GM12878 (cell line): ENCODE measurements around the gene TMEM72. TPM values are rescaled to one million over a fixed set of nuclear protein-coding genes. Genes with fewer than 3 reads are reported as not detected.

Experiments used
- ATAC-seq: fragments of 200-7000 bp; cut with Tn5 transposase; 3 replicates; pipeline ENCODE4 v1.9.1; 2020; ENCODE audit warnings: mild to moderate bottlenecking, moderate library complexity
- BruUV-seq: library from RNA; stranded (reverse); fragments of 400-500 nt; replicated peaks from 2 replicates; lab custom pipeline; 2021; lab: Mats Ljungman, UMichigan
- CTCF ChIA-PET: fragments of 300-600 bp; sonication (Branson Sonifier 250); formaldehyde crosslinking; extraction: SDS; loops from one replicate; lab custom pipeline; 2021; ENCODE audit warnings: inconsistent platforms; lab: Yijun Ruan, JAX
- POLR2A ChIA-PET: fragments of 350-600 bp; formaldehyde crosslinking; extraction: SDS; loops from one replicate; lab custom pipeline; 2021; ENCODE audit warnings: inconsistent platforms; lab: Charles Lee
- RAD21 ChIA-PET: fragments of 300-600 bp; sonication (Branson Sonifier 250); formaldehyde crosslinking; loops from one replicate; lab custom pipeline; 2023; ENCODE audit warnings: antibody characterized with exemption; ENCODE audit not compliant: unreplicated experiment; lab: Charles Lee
- SMC1A ChIA-PET: fragments of 300-600 bp; sonication (Branson Sonifier 250); formaldehyde crosslinking; loops from one replicate; lab custom pipeline; 2023; ENCODE audit not compliant: unreplicated experiment, uncharacterized antibody; lab: Charles Lee
- DNase-seq: peaks from one replicate; pipeline ENCODE4 v3.0.0-alpha.2; 2011; ENCODE audit warnings: low read depth, low spot score
- FAIRE-seq: peaks from 3 replicates; lab custom pipeline; 2011; peaks lifted over from hg19 to GRCh38; lab: Jason Lieb, UNC
- H2AFZ ChIP-seq: 2 replicates; pipeline ENCODE4 v1.6.0; 2011; ENCODE audit warnings: low read depth, low read length, control low read depth; ENCODE audit not compliant: control insufficient read depth
- H3K27ac ChIP-seq: 2 replicates; pipeline ENCODE4 v1.5.1; 2011; ENCODE audit warnings: control low read depth; ENCODE audit not compliant: control insufficient read depth, insufficient read depth
- H3K27me3 ChIP-seq, 2 experiments: replicated peaks in 1 of 2; 2 replicates each; pipeline versions ENCODE4 v1.6.0 to v1.6.1; 2011; ENCODE audit warnings: low read length in 1 of 2; ENCODE audit not compliant: control insufficient read depth in 2 of 2, insufficient read depth in 2 of 2
- H3K36me3 ChIP-seq, 2 experiments: 2 replicates each; pipeline ENCODE4 v1.5.1; 2011; ENCODE audit warnings: low read length in 1 of 2; ENCODE audit not compliant: control insufficient read depth in 2 of 2, insufficient read depth in 2 of 2
- H3K4me1 ChIP-seq: 2 replicates; pipeline ENCODE4 v1.6.1; 2011; ENCODE audit warnings: mild to moderate bottlenecking, low read length, moderate library complexity, mixed read lengths; ENCODE audit not compliant: control insufficient read depth, insufficient read depth
- H3K4me2 ChIP-seq: 2 replicates; pipeline ENCODE4 v1.6.0; 2011; ENCODE audit warnings: control low read depth; ENCODE audit not compliant: control insufficient read depth, insufficient read depth
- H3K4me3 ChIP-seq: fragments of 200-600 bp; sonication (generic); 2 replicates; pipeline ENCODE4 v1.5.1; 2016
- H3K79me2 ChIP-seq: 2 replicates; pipeline ENCODE4 v1.6.0; 2011; ENCODE audit warnings: low read length; ENCODE audit not compliant: control insufficient read depth, insufficient read depth
- H3K9ac ChIP-seq: 2 replicates; pipeline ENCODE4 v1.8.0; 2011; ENCODE audit warnings: low read length, control low read depth, mixed read lengths; ENCODE audit not compliant: control insufficient read depth, insufficient read depth
- H3K9me3 ChIP-seq: replicated peaks from 3 replicates; pipeline ENCODE4 v1.5.1; 2011; ENCODE audit warnings: mild to moderate bottlenecking, low read length; ENCODE audit not compliant: control insufficient read depth, insufficient read depth
- H4K20me1 ChIP-seq: 2 replicates; pipeline ENCODE4 v1.6.0; 2011; ENCODE audit not compliant: control insufficient read depth, insufficient read depth
- CHD1 ChIP-seq: IDR thresholded peaks from 2 replicates; pipeline ENCODE4 v1.6.1; 2012; ENCODE audit warnings: low read depth, low read length, improper control_type of control experiment
- ESRRA ChIP-seq: IDR thresholded peaks from 2 replicates; pipeline ENCODE4 v1.6.1; 2012; ENCODE audit warnings: mild to moderate bottlenecking, low read length, improper control_type of control experiment
- IRF5 ChIP-seq: fragments of 450-650 bp; IDR thresholded peaks from 2 replicates; pipeline ENCODE4 v1.6.1; 2017; ENCODE audit warnings: borderline replicate concordance
- MEF2B ChIP-seq: fragments of 450-650 bp; IDR thresholded peaks from 2 replicates; pipeline ENCODE4 v1.6.1; 2018; ENCODE audit warnings: mild to moderate bottlenecking, moderate library complexity; ENCODE audit not compliant: partially characterized antibody, poor library complexity, severe bottlenecking
- NRF1 ChIP-seq: conservative IDR thresholded peaks from 2 replicates; pipeline ENCODE4 v1.6.1; 2011; ENCODE audit warnings: mild to moderate bottlenecking, low read depth, low read length, improper control_type of control experiment
- PAX8 ChIP-seq: fragments of 450-650 bp; IDR thresholded peaks from 2 replicates; pipeline ENCODE4 v1.6.1; 2017; ENCODE audit warnings: mild to moderate bottlenecking, moderate library complexity
- RB1 ChIP-seq: fragments of 450-650 bp; formaldehyde crosslinking; IDR thresholded peaks from 2 replicates; pipeline ENCODE4 v1.6.1; 2017; ENCODE audit warnings: mild to moderate bottlenecking, borderline replicate concordance
- RELA ChIP-seq: fragments of 450-650 bp; IDR thresholded peaks from 2 replicates; pipeline ENCODE4 v1.8.0; 2014; ENCODE audit warnings: borderline replicate concordance; ENCODE audit not compliant: partially characterized antibody
- SMC3 ChIP-seq: IDR thresholded peaks from 2 replicates; pipeline ENCODE4 v1.6.1; 2011; ENCODE audit warnings: low read length, improper control_type of control experiment, borderline replicate concordance
- SUPT20H ChIP-seq: IDR thresholded peaks from 2 replicates; pipeline ENCODE4 v1.6.1; 2011; ENCODE audit warnings: low read depth, mild to moderate bottlenecking, low read length, moderate library complexity, borderline replicate concordance; ENCODE audit not compliant: control insufficient read depth
- TCF3 ChIP-seq: IDR thresholded peaks from 2 replicates; pipeline ENCODE4 v1.6.1; 2012; ENCODE audit warnings: low read depth, mild to moderate bottlenecking, low read length, borderline replicate concordance; ENCODE audit not compliant: insufficient read depth
- ZZZ3 ChIP-seq: IDR thresholded peaks from 2 replicates; pipeline ENCODE4 v1.6.1; 2011; ENCODE audit warnings: low read depth; ENCODE audit not compliant: control insufficient read depth, insufficient read length
- WGBS: methylation state at CpG from one replicate; pipeline ENCODE4 v1.1.6; 2016; ENCODE audit warnings: low lambda C conversion rate; ENCODE audit not compliant: insufficient replicate concordance, insufficient coverage; ENCODE audit errors: missing lambda C conversion rate; 5-methylcytosine and 5-hydroxymethylcytosine counted together
- in situ Hi-C: fragments of 300-500 bp; cut with MboI; formaldehyde crosslinking; loops from 9 replicates; pipeline ENCODE4 v1.14.3; 2018; ENCODE audit warnings: mixed read lengths
- intact Hi-C: fragments of 100-400 bp; cut with micrococcal nuclease; formaldehyde crosslinking; loops from one replicate; pipeline ENCODE4 v1.14.2; 2022; ENCODE audit not compliant: unreplicated experiment
- polyA plus RNA-seq, 11 experiments: library from polyadenylated mRNA; depleted of rRNA in 4 of 11; unstranded in 6 of 11; stranded (reverse) in 5 of 11; fragments of >200 nt; fragmentation: Nextera tagmentation in 4 of 11; fragmentation: Illumina TruSeq in 1 of 11; extraction: Ambion mirVana in 4 of 11; extraction: Trizol in 1 of 11; gene quantifications; 1 replicate in 1 of 11; 2 replicates in 10 of 11; pipeline versions ENCODE4 v1.2.1 to v1.2.3, GENCODE V29; 2011 to 2016; ENCODE audit warnings: inconsistent platforms in 2 of 11, missing spikeins in 2 of 11, low read depth in 1 of 11
- total RNA-seq, 4 experiments: library from RNA; depleted of rRNA in 3 of 4; stranded (reverse); fragments of >200 nt in 3 of 4; fragmentation: Illumina TruSeq in 1 of 4; extraction: Trizol in 1 of 4; gene quantifications; 2 replicates each; pipeline versions ENCODE4 v1.2.1 to v1.2.3, GENCODE V29; 2013 to 2021
- TF ChIP-seq, protein P1 (sequence below): IDR thresholded peaks from 2 replicates; pipeline ENCODE4 v1.6.1; 2011; ENCODE audit warnings: low read depth, low read length, improper control_type of control experiment, borderline replicate concordance
- TF ChIP-seq, protein P2 (sequence below): fragments of 450-650 bp; IDR thresholded peaks from 2 replicates; pipeline ENCODE4 v1.6.1; 2017; ENCODE audit warnings: low read depth, mild to moderate bottlenecking, moderate library complexity

The TMEM72 gene
- total and polyA plus RNA-seq, 10 of the 15 experiments (the other 5 are each of a cell fraction or from before 2014, with no cell fraction given): 0.12 TPM; not detected in 9

- TF ChIP-seq, protein P1, sequence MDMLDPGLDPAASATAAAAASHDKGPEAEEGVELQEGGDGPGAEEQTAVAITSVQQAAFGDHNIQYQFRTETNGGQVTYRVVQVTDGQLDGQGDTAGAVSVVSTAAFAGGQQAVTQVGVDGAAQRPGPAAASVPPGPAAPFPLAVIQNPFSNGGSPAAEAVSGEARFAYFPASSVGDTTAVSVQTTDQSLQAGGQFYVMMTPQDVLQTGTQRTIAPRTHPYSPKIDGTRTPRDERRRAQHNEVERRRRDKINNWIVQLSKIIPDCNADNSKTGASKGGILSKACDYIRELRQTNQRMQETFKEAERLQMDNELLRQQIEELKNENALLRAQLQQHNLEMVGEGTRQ: no peak
- TF ChIP-seq SMC3 (peak; percentile 89), MEF2B (no peak), ESRRA (0 out of 2 replicates have a peak, but pooled peaks have one; percentile 8)
These were observed 63.7 kb downstream of the TMEM72 start (continued) for GRCh38 chr10:44974628-44975430.

DNA sequence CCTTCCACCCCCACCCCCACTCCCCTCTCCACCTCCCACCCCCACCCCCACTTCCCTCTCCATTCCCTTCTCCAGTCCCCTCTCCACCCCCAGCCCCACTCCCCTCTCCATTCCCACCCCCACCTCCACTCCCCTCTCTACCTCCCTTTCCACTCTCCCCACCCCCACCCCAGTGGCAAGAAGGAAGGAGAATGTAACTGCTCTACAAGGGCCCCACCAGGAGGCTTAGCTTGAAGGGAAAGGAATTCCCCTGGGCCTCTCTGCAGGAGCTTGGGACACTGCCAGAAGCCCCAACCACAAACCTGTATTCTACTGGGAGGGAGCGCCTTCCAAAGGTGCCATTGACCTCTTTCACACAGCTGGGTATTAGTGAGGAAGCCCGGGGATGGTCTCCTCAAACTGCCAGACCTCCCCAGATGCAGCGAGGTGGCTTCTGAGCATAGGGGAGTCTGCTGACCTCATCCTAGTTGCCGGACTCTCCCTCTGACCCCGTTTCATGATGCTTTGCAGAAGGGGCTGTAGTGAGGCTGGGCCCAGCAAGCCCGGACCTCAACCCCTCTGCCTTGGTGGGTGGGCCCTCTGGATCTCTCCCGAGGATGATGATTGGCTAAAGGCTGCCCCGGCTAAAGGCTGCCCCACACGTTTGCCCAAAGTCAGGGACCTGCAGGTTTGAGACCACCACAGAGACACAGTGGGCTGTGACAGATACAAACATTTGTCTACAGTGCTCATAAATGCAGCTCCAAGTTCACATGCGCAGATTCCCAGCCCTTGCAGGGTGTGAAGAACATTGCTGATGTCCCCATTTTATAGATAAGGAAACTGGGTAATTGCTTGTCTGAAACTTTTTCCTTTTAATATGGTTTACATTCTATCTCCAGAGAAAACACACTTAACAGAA is 64.5 kb downstream of the TMEM72 start:
- DNase-seq (no peak), FAIRE-seq (no peak), ATAC-seq (peak; percentile 2)
- peak overlapping the region; percentile 49 for H3K9ac ChIP-seq
- BruUV-seq: no TSS peak
- peaks cover 0 to 7% of the 10 kb centered on the region in 2 experiments; a peak in 2 of 4 replicates for H3K36me3 ChIP-seq
- ChIA-PET RAD21 (interaction anchor here (0.6 to 7.7 kb wide), 7 partner anchors 10 to 42 kb away, joined by 3 to 124 read pairs (median 9); partner anchors contain the start of gene RASSF4), CTCF (interaction anchor here (0.6 to 10.1 kb wide), 13 partner anchors 9 to 80 kb away, joined by 3 to 181 read pairs (median 3); no protein-coding TSS in a partner anchor), POLR2A (interaction anchor here (0.6 to 7.4 kb wide), 7 partner anchors 10 to 43 kb away, joined by 3 to 110 read pairs (median 4); partner anchors contain the start of gene RASSF4), SMC1A (interaction anchor here (0.5 to 2.4 kb wide), 12 partner anchors 9 to 1028 kb away, joined by 3 to 25 read pairs (median 3); no protein-coding TSS in a partner anchor)
- peak overlapping the region; percentile 80 for H3K27ac ChIP-seq
- H3K9me3 ChIP-seq: no peaks in the 10 kb centered on the region
- H3K27me3 ChIP-seq: no peaks in the 10 kb centered on the region
- 29% methylated on average over 10 of the region's 10 CpGs for WGBS
- H3K4me2 ChIP-seq: peak overlapping the region; percentile 57
- no peak overlapping the region for H2AFZ ChIP-seq
- peaks cover 59% of the 10 kb centered on the region for H3K4me1 ChIP-seq
- H4K20me1 ChIP-seq: no peaks in the 10 kb centered on the region
- peaks cover 11% of the 10 kb centered on the region for H3K79me2 ChIP-seq
- in situ Hi-C loops: loop anchor here (5.0 kb wide), 1 partner anchor 43 kb away; no protein-coding TSS in a partner anchor
- H3K4me3 ChIP-seq: no peak overlapping the region
- intact Hi-C loops: loop anchor here (1.0 to 2.0 kb wide), 3 partner anchors 9 to 43 kb away; partner anchors contain the start of gene RASSF4
- TF ChIP-seq RELA (peak; percentile 17), ZZZ3 (no peak), RB1 (no peak), CHD1 (no peak), PAX8 (no peak), NRF1 (no peak), TCF3 (no peak), SUPT20H (no peak), IRF5 (no peak)
- TF ChIP-seq, protein P2, sequence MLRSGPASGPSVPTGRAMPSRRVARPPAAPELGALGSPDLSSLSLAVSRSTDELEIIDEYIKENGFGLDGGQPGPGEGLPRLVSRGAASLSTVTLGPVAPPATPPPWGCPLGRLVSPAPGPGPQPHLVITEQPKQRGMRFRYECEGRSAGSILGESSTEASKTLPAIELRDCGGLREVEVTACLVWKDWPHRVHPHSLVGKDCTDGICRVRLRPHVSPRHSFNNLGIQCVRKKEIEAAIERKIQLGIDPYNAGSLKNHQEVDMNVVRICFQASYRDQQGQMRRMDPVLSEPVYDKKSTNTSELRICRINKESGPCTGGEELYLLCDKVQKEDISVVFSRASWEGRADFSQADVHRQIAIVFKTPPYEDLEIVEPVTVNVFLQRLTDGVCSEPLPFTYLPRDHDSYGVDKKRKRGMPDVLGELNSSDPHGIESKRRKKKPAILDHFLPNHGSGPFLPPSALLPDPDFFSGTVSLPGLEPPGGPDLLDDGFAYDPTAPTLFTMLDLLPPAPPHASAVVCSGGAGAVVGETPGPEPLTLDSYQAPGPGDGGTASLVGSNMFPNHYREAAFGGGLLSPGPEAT: no peak
